GM21717 (cell line): Measurements from ENCODE around the gene ITGA7.

Experiments used
- ATAC-seq: cut with Tn5 transposase; IDR thresholded peaks from one replicate; pipeline ENCODE4 v1.9.1; 2021; ENCODE audit warnings: mild to moderate bottlenecking, moderate library complexity; ENCODE audit not compliant: unreplicated experiment

Gene ITGA7

GRCh38 chr12:55718624-55719275 is 11.0 kb upstream of the ITGA7 start:
- ATAC-seq = no peak

GRCh38 chr12:55718015-55718414 is 10.3 kb upstream of the ITGA7 start:
- no peak for ATAC-seq

- no peak for ATAC-seq
These were observed 9.6 kb upstream of the ITGA7 start for GRCh38 chr12:55717011-55718007.

GRCh38 chr12:55716582-55716957 is 8.9 kb upstream of the ITGA7 start:
- no peak for ATAC-seq

- peak; percentile 91 for ATAC-seq
These were observed 8.3 kb upstream of the ITGA7 start, which contains the start of gene BLOC1S1 for GRCh38 chr12:55715833-55716581. BLOC1S1 (plus strand) TSS chr12:55716046; CDS start chr12:55716052, 6 bp downstream.

GRCh38 chr12:55715169-55715764 is 7.6 kb upstream of the ITGA7 start:
- no peak for ATAC-seq

GRCh38 chr12:55713721-55714120 is 6.0 kb upstream of the ITGA7 start:
- no peak for ATAC-seq

- ATAC-seq = no peak
These were observed 5.2 kb upstream of the ITGA7 start for GRCh38 chr12:55712700-55713415.

GRCh38 chr12:55711786-55712553 is 4.3 kb upstream of the ITGA7 start:
- ATAC-seq = no peak

- ATAC-seq = no peak
These were observed 1.1 kb upstream of the ITGA7 start for GRCh38 chr12:55708695-55709233.

GRCh38 chr12:55707219-55707671 is 459 bp downstream of the ITGA7 start:
- no peak for ATAC-seq

GRCh38 chr12:55706568-55707218 is 1.0 kb downstream of the ITGA7 start:
- no peak for ATAC-seq

- ATAC-seq = no peak
These were observed 1.8 kb downstream of the ITGA7 start for GRCh38 chr12:55705782-55706402.

- ATAC-seq = no peak
These were observed 2.6 kb downstream of the ITGA7 start for GRCh38 chr12:55704824-55705718.

GRCh38 chr12:55703901-55704761 is 3.6 kb downstream of the ITGA7 start:
- ATAC-seq = no peak

- no peak for ATAC-seq
These were observed 4.4 kb downstream of the ITGA7 start for GRCh38 chr12:55703288-55703687.
